Liver (tissue), 9 donors: ENCODE measurements around the gene RBFOX1. TPM values are rescaled to one million over a fixed set of nuclear protein-coding genes. Genes with fewer than 3 reads are reported as not detected.

ENCODE experiments used
- DNase-seq: peaks from one replicate; pipeline ENCODE4 v3.0.0-alpha.2; 2017; ENCODE audit warnings: low spot score
- H3K27ac ChIP-seq, 2 donors: one replicate each; pipeline ENCODE4 v1.7.0; 2013; ENCODE audit warnings: inconsistent platforms in 2 of 2, low read length in 2 of 2, control low read depth in 1 of 2, low read depth in 1 of 2, mild to moderate bottlenecking in 1 of 2
- H3K27me3 ChIP-seq, 4 donors: one replicate each; pipeline versions ENCODE4 v1.6.1 to v1.7.0; 2013; ENCODE audit warnings: low read length in 3 of 4, inconsistent platforms in 1 of 4, mild to moderate bottlenecking in 1 of 4, moderate library complexity in 1 of 4; ENCODE audit not compliant: control insufficient read depth in 4 of 4, insufficient read depth in 4 of 4
- H3K36me3 ChIP-seq, 4 donors: one replicate each; pipeline versions ENCODE4 v1.6.1 to v1.7.0; 2013; ENCODE audit warnings: low read length in 3 of 4, mild to moderate bottlenecking in 3 of 4, low read depth in 1 of 4, moderate library complexity in 1 of 4; ENCODE audit not compliant: control insufficient read depth in 4 of 4, insufficient read depth in 3 of 4
- H3K4me1 ChIP-seq, 4 donors: one replicate each; pipeline versions ENCODE4 v1.6.1 to v1.7.0; 2013; ENCODE audit warnings: low read length in 3 of 4, mild to moderate bottlenecking in 3 of 4, moderate library complexity in 1 of 4; ENCODE audit not compliant: control insufficient read depth in 4 of 4, insufficient read depth in 4 of 4
- H3K4me3 ChIP-seq, 3 donors: one replicate each; pipeline versions ENCODE4 v1.6.1 to v1.7.0; 2013; ENCODE audit warnings: low read length in 3 of 3, control low read depth in 1 of 3, low read depth in 1 of 3, mild to moderate bottlenecking in 1 of 3
- H3K9ac ChIP-seq, 2 donors: one replicate each; pipeline ENCODE4 v1.7.0; 2013; ENCODE audit warnings: low read length in 2 of 2, mild to moderate bottlenecking in 2 of 2, moderate library complexity in 2 of 2, control low read depth in 1 of 2, low read depth in 1 of 2
- H3K9me3 ChIP-seq, 4 donors: one replicate each; pipeline versions ENCODE4 v1.6.1 to v1.7.0; 2013; ENCODE audit warnings: low read length in 3 of 4; ENCODE audit not compliant: control insufficient read depth in 4 of 4
- EGR1 ChIP-seq, 2 donors: IDR thresholded peaks; 2 replicates each; pipeline ENCODE4 v1.6.1; 2016 to 2018; ENCODE audit warnings: antibody characterized with exemption in 2 of 2, low read depth in 2 of 2
- FOXA1 ChIP-seq: IDR thresholded peaks from 2 replicates; pipeline ENCODE4 v1.6.1; 2016; ENCODE audit warnings: antibody characterized with exemption
- FOXA2 ChIP-seq: IDR thresholded peaks from 2 replicates; pipeline ENCODE4 v1.6.1; 2016; ENCODE audit warnings: antibody characterized with exemption
- GABPA ChIP-seq, 2 donors: IDR thresholded peaks in 1 of 2; conservative IDR thresholded peaks in 1 of 2; 2 replicates each; pipeline ENCODE4 v1.6.1; 2016; ENCODE audit warnings: antibody characterized with exemption in 2 of 2, mild to moderate bottlenecking in 1 of 2, moderate library complexity in 1 of 2
- HNF4A ChIP-seq, 2 donors: conservative IDR thresholded peaks; 2 replicates each; pipeline ENCODE4 v1.6.1; 2016; ENCODE audit warnings: antibody characterized with exemption in 2 of 2, mild to moderate bottlenecking in 2 of 2
- JUND ChIP-seq, 2 donors: IDR thresholded peaks; 2 replicates each; pipeline ENCODE4 v1.6.1; 2016; ENCODE audit warnings: antibody characterized with exemption in 2 of 2
- NR2F2 ChIP-seq: IDR thresholded peaks from 2 replicates; pipeline ENCODE4 v1.6.1; 2016; ENCODE audit warnings: antibody characterized with exemption
- RAD21 ChIP-seq, 2 donors: IDR thresholded peaks; 2 replicates each; pipeline ENCODE4 v1.6.1; 2016; ENCODE audit warnings: antibody characterized with exemption in 2 of 2, mild to moderate bottlenecking in 2 of 2
- RXRA ChIP-seq, 2 donors: IDR thresholded peaks; 2 replicates each; pipeline ENCODE4 v1.6.1; 2017 to 2018; ENCODE audit warnings: antibody characterized with exemption in 2 of 2, mild to moderate bottlenecking in 1 of 2
- SP1 ChIP-seq: IDR thresholded peaks from 2 replicates; pipeline ENCODE4 v1.6.1; 2018; ENCODE audit warnings: antibody characterized with exemption, mild to moderate bottlenecking
- TAF1 ChIP-seq: conservative IDR thresholded peaks from 2 replicates; pipeline ENCODE4 v1.6.1; 2016; ENCODE audit warnings: antibody characterized with exemption, mild to moderate bottlenecking
- YY1 ChIP-seq: IDR thresholded peaks from 2 replicates; pipeline ENCODE4 v1.6.1; 2016; ENCODE audit warnings: antibody characterized with exemption, mild to moderate bottlenecking
- WGBS: extraction: QIAGEN DNeasy Blood & Tissue Kit; methylation state at CpG from one replicate; pipeline ENCODE4 v1.1.7; 2013; 5-methylcytosine and 5-hydroxymethylcytosine counted together
- polyA plus RNA-seq, 2 donors: library from polyadenylated mRNA; stranded (reverse) in 1 of 2; unstranded in 1 of 2; fragments of 200-250 nt in 1 of 2; fragments of >200 nt in 1 of 2; fragmentation: Nextera tagmentation in 1 of 2; extraction: Ambion mirVana in 1 of 2; gene quantifications; one replicate each; pipeline versions ENCODE4 v1.2.1 to v1.2.3, GENCODE V29; 2013 to 2015
- total RNA-seq, 2 donors: library from RNA; depleted of rRNA; stranded (reverse); fragments of >200 nt; gene quantifications; one replicate each; pipeline ENCODE4 v1.2.3, GENCODE V29; 2014
- TF ChIP-seq, protein P1 (sequence below): IDR thresholded peaks from 2 replicates; pipeline ENCODE4 v1.6.1; 2016; ENCODE audit warnings: antibody characterized with exemption
- TF ChIP-seq, protein P2 (sequence below): IDR thresholded peaks from 2 replicates; pipeline ENCODE4 v1.6.1; 2016; ENCODE audit warnings: antibody characterized with exemption
- TF ChIP-seq, protein P3 (sequence below): fragments of 150-350 bp; IDR thresholded peaks from 2 replicates; pipeline ENCODE4 v1.5.1; 2017; ENCODE audit warnings: improper control_type of control experiment, low read depth, low read length; ENCODE audit not compliant: missing input control
- TF ChIP-seq, protein P4 (sequence below): IDR thresholded peaks from 2 replicates; pipeline ENCODE4 v1.6.1; 2016; ENCODE audit warnings: antibody characterized with exemption, mild to moderate bottlenecking
- TF ChIP-seq, protein P5 (sequence below): IDR thresholded peaks from 2 replicates; pipeline ENCODE4 v1.6.1; 2016; ENCODE audit warnings: antibody characterized with exemption
- donor health status: healthy.
- donor health status: healthy.
- donor health status: healthy.
- donor health status: healthy.
- donor health status: healthy.

RBFOX1 gene
- total and polyA plus RNA-seq, 4 donors, result not detected

DNA sequence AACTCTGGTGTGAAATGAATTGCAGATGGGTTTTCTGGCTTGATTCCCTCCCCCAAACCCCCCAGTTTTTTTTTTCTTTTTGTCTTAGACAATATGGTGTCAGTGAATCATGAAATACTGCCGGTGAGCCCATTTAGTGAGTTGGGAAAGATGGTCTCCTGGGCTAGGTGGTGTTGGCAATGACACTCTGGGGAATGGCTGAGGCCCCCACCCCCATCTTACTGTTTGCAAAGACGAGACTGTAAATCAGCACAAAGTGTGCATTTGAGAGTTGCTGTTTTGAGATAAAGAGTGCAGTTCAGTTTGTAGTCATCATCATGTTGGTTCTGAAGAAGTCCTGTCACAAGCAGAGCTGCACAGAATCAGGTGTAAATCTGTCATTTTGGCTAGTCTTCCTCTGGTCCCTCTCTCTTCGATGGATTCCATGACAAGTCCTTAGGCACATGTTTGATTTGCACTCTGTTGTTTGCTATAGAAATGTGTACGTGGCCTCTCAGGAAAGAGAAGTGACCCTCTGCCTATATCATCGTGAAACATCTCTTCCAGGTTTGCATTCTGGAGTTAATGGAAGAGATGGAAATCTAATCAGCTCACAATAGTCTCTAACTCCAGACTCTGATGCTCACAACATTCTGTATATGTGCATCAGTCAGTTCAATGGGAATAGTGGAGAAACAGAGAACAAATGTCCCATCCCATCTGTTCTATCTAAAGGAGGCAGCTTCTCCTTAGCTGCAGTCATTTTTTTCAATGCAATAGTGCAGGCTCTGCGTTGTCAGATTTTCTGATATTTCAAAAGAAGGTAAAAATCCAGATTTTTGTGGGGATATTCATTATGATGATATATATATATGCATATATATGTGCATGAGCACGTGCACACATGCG lies 34.6 kb downstream of the RBFOX1 start:
- Histone ChIP-seq H3K9ac (no peak overlapping the region), H3K4me1 (no peaks in the 10 kb centered on the region), H3K4me3 (no peak overlapping the region), H3K27me3 (no peaks in the 10 kb centered on the region), H3K9me3 (peaks cover 0 to 4% (median 1%) of the 10 kb centered on the region in 4 donors), H3K36me3 (no peaks in the 10 kb centered on the region), H3K27ac (no peak overlapping the region)
- TF ChIP-seq, protein P1, sequence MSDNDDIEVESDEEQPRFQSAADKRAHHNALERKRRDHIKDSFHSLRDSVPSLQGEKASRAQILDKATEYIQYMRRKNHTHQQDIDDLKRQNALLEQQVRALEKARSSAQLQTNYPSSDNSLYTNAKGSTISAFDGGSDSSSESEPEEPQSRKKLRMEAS, result no peak
- TF ChIP-seq, protein P2, sequence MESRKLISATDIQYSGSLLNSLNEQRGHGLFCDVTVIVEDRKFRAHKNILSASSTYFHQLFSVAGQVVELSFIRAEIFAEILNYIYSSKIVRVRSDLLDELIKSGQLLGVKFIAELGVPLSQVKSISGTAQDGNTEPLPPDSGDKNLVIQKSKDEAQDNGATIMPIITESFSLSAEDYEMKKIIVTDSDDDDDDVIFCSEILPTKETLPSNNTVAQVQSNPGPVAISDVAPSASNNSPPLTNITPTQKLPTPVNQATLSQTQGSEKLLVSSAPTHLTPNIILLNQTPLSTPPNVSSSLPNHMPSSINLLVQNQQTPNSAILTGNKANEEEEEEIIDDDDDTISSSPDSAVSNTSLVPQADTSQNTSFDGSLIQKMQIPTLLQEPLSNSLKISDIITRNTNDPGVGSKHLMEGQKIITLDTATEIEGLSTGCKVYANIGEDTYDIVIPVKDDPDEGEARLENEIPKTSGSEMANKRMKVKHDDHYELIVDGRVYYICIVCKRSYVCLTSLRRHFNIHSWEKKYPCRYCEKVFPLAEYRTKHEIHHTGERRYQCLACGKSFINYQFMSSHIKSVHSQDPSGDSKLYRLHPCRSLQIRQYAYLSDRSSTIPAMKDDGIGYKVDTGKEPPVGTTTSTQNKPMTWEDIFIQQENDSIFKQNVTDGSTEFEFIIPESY, result no peak
- TF ChIP-seq, protein P3, sequence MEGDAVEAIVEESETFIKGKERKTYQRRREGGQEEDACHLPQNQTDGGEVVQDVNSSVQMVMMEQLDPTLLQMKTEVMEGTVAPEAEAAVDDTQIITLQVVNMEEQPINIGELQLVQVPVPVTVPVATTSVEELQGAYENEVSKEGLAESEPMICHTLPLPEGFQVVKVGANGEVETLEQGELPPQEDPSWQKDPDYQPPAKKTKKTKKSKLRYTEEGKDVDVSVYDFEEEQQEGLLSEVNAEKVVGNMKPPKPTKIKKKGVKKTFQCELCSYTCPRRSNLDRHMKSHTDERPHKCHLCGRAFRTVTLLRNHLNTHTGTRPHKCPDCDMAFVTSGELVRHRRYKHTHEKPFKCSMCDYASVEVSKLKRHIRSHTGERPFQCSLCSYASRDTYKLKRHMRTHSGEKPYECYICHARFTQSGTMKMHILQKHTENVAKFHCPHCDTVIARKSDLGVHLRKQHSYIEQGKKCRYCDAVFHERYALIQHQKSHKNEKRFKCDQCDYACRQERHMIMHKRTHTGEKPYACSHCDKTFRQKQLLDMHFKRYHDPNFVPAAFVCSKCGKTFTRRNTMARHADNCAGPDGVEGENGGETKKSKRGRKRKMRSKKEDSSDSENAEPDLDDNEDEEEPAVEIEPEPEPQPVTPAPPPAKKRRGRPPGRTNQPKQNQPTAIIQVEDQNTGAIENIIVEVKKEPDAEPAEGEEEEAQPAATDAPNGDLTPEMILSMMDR, result no peak
- TF ChIP-seq JUND (IDR thresholded peaks at IDR 0.05), result no peak
- TF ChIP-seq SP1, result no peak
- no peak for TF ChIP-seq GABPA (IDR thresholded peaks at IDR 0.05 in 1 of 2, conservative IDR thresholded peaks at IDR 0.05 in 1 of 2)
- no peak for TF ChIP-seq FOXA1
- no peak for TF ChIP-seq TAF1
- no peak for TF ChIP-seq YY1
- no peak for TF ChIP-seq RXRA (IDR thresholded peaks at IDR 0.05)
- TF ChIP-seq EGR1 (IDR thresholded peaks at IDR 0.05; ENCODE audit: low read depth in 2 of 2), result no peak
- no peak for TF ChIP-seq FOXA2
- no peak for TF ChIP-seq NR2F2
- TF ChIP-seq HNF4A (conservative IDR thresholded peaks at IDR 0.05), result no peak
- TF ChIP-seq, protein P4, sequence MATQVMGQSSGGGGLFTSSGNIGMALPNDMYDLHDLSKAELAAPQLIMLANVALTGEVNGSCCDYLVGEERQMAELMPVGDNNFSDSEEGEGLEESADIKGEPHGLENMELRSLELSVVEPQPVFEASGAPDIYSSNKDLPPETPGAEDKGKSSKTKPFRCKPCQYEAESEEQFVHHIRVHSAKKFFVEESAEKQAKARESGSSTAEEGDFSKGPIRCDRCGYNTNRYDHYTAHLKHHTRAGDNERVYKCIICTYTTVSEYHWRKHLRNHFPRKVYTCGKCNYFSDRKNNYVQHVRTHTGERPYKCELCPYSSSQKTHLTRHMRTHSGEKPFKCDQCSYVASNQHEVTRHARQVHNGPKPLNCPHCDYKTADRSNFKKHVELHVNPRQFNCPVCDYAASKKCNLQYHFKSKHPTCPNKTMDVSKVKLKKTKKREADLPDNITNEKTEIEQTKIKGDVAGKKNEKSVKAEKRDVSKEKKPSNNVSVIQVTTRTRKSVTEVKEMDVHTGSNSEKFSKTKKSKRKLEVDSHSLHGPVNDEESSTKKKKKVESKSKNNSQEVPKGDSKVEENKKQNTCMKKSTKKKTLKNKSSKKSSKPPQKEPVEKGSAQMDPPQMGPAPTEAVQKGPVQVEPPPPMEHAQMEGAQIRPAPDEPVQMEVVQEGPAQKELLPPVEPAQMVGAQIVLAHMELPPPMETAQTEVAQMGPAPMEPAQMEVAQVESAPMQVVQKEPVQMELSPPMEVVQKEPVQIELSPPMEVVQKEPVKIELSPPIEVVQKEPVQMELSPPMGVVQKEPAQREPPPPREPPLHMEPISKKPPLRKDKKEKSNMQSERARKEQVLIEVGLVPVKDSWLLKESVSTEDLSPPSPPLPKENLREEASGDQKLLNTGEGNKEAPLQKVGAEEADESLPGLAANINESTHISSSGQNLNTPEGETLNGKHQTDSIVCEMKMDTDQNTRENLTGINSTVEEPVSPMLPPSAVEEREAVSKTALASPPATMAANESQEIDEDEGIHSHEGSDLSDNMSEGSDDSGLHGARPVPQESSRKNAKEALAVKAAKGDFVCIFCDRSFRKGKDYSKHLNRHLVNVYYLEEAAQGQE, result no peak
- TF ChIP-seq, protein P5, sequence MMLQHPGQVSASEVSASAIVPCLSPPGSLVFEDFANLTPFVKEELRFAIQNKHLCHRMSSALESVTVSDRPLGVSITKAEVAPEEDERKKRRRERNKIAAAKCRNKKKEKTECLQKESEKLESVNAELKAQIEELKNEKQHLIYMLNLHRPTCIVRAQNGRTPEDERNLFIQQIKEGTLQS, result no peak
- no peak for TF ChIP-seq RAD21 (IDR thresholded peaks at IDR 0.05)
- 50% methylated on average over 8 of the region's 8 CpGs for WGBS
- no peak for DNase-seq
